Measurements from ENCODE around the gene EXPH5. TPM values are rescaled to one million over a fixed set of nuclear protein-coding genes. Genes with fewer than 3 reads are reported as not detected.

Gene EXPH5
- total and polyA plus RNA-seq, 2 of the 8 experiments (the other 6 are each of a cell fraction or from before 2014, with no cell fraction given), result 1.1 to 11.5 TPM

DNA sequence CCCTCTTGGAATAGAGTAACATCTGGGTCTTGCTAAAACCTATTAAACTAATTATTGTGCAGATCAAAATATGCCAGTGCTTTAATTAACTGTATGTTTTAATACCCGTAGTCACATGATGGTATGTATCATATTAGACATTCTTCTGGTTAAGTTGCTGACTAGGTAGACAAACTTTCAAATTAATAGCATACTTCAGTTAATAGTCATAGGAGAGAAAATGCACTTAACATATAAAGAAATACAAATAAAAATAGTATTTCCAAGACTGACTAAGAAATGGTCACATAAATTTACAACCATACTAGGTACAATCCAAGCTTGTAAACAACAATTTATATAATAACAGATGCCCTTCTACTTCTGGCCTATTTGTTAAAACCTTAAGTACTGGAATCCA, 7.6 kb upstream of the EXPH5 start (continued):
- TF ChIP-seq, protein P1, sequence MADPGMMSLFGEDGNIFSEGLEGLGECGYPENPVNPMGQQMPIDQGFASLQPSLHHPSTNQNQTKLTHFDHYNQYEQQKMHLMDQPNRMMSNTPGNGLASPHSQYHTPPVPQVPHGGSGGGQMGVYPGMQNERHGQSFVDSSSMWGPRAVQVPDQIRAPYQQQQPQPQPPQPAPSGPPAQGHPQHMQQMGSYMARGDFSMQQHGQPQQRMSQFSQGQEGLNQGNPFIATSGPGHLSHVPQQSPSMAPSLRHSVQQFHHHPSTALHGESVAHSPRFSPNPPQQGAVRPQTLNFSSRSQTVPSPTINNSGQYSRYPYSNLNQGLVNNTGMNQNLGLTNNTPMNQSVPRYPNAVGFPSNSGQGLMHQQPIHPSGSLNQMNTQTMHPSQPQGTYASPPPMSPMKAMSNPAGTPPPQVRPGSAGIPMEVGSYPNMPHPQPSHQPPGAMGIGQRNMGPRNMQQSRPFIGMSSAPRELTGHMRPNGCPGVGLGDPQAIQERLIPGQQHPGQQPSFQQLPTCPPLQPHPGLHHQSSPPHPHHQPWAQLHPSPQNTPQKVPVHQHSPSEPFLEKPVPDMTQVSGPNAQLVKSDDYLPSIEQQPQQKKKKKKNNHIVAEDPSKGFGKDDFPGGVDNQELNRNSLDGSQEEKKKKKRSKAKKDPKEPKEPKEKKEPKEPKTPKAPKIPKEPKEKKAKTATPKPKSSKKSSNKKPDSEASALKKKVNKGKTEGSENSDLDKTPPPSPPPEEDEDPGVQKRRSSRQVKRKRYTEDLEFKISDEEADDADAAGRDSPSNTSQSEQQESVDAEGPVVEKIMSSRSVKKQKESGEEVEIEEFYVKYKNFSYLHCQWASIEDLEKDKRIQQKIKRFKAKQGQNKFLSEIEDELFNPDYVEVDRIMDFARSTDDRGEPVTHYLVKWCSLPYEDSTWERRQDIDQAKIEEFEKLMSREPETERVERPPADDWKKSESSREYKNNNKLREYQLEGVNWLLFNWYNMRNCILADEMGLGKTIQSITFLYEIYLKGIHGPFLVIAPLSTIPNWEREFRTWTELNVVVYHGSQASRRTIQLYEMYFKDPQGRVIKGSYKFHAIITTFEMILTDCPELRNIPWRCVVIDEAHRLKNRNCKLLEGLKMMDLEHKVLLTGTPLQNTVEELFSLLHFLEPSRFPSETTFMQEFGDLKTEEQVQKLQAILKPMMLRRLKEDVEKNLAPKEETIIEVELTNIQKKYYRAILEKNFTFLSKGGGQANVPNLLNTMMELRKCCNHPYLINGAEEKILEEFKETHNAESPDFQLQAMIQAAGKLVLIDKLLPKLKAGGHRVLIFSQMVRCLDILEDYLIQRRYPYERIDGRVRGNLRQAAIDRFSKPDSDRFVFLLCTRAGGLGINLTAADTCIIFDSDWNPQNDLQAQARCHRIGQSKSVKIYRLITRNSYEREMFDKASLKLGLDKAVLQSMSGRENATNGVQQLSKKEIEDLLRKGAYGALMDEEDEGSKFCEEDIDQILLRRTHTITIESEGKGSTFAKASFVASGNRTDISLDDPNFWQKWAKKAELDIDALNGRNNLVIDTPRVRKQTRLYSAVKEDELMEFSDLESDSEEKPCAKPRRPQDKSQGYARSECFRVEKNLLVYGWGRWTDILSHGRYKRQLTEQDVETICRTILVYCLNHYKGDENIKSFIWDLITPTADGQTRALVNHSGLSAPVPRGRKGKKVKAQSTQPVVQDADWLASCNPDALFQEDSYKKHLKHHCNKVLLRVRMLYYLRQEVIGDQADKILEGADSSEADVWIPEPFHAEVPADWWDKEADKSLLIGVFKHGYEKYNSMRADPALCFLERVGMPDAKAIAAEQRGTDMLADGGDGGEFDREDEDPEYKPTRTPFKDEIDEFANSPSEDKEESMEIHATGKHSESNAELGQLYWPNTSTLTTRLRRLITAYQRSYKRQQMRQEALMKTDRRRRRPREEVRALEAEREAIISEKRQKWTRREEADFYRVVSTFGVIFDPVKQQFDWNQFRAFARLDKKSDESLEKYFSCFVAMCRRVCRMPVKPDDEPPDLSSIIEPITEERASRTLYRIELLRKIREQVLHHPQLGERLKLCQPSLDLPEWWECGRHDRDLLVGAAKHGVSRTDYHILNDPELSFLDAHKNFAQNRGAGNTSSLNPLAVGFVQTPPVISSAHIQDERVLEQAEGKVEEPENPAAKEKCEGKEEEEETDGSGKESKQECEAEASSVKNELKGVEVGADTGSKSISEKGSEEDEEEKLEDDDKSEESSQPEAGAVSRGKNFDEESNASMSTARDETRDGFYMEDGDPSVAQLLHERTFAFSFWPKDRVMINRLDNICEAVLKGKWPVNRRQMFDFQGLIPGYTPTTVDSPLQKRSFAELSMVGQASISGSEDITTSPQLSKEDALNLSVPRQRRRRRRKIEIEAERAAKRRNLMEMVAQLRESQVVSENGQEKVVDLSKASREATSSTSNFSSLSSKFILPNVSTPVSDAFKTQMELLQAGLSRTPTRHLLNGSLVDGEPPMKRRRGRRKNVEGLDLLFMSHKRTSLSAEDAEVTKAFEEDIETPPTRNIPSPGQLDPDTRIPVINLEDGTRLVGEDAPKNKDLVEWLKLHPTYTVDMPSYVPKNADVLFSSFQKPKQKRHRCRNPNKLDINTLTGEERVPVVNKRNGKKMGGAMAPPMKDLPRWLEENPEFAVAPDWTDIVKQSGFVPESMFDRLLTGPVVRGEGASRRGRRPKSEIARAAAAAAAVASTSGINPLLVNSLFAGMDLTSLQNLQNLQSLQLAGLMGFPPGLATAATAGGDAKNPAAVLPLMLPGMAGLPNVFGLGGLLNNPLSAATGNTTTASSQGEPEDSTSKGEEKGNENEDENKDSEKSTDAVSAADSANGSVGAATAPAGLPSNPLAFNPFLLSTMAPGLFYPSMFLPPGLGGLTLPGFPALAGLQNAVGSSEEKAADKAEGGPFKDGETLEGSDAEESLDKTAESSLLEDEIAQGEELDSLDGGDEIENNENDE (IDR thresholded peaks at IDR 0.05; ENCODE audit: insufficient replicate concordance, low read length), result no peak
- TF ChIP-seq SP1 (IDR thresholded peaks at IDR 0.05; ENCODE audit: low read depth, low read length), result no peak
- no peak for TF ChIP-seq SIX5 (IDR thresholded peaks at IDR 0.05; ENCODE audit: low read depth, low read length)
- TF ChIP-seq EZH2 (IDR thresholded peaks at IDR 0.05; ENCODE audit: low read depth, low read length, severe bottlenecking), result no peak
- TF ChIP-seq BACH1 (IDR thresholded peaks at IDR 0.05; ENCODE audit: low read length), result no peak
- no peak for TF ChIP-seq EGR1 (IDR thresholded peaks at IDR 0.05; ENCODE audit: borderline replicate concordance, low read depth, low read length)
